ENCODE data around the gene ABHD8. TPM values are rescaled to one million over a fixed set of nuclear protein-coding genes. Genes with fewer than 3 reads are reported as not detected.

Gene ABHD8
- total and polyA plus RNA-seq, 2 of the 13 experiments (the other 11 are each of a cell fraction or from before 2014, with no cell fraction given) = 6.3 to 7.2 TPM

- no peak for TF ChIP-seq THAP9 (CRISPR knock-in tag; IDR thresholded peaks at IDR 0.05; ENCODE audit: borderline replicate concordance)
- no peak for TF ChIP-seq FOXP4 (CRISPR knock-in tag; IDR thresholded peaks at IDR 0.05)
- TF ChIP-seq CREBL2 (CRISPR knock-in tag; IDR thresholded peaks at IDR 0.05; ENCODE audit: borderline replicate concordance) = no peak
- no peak for TF ChIP-seq HDAC1 (CRISPR knock-in tag; IDR thresholded peaks at IDR 0.05)
- no peak for TF ChIP-seq ZNF343 (CRISPR knock-in tag; IDR thresholded peaks at IDR 0.05)
- peak; percentile 43; the same call in 1 of the 2 replicates for TF ChIP-seq IRF2 (CRISPR knock-in tag; IDR thresholded peaks at IDR 0.05)
- TF ChIP-seq ZBTB7B (CRISPR knock-in tag; IDR thresholded peaks at IDR 0.05) = 0 out of 2 replicates have a peak, but pooled peaks have one; percentile 22
- TF ChIP-seq NFE2 (CRISPR knock-in tag; IDR thresholded peaks at IDR 0.05) = no peak
- TF ChIP-seq NR2F2 (IDR thresholded peaks at IDR 0.05; ENCODE audit: borderline replicate concordance, low read depth) = no peak
- 0 out of 2 replicates have a peak, but pooled peaks have one; percentile 34 for TF ChIP-seq ZNF710 (CRISPR knock-in tag; IDR thresholded peaks at IDR 0.05; ENCODE audit: borderline replicate concordance)
- no peak; the same call in 1 of the 2 replicates for TF ChIP-seq ZNF430 (CRISPR knock-in tag; IDR thresholded peaks at IDR 0.05)
- TF ChIP-seq ZFP91 (CRISPR knock-in tag; IDR thresholded peaks at IDR 0.05; ENCODE audit: borderline replicate concordance) = peak; percentile 43; the same call in 1 of the 2 replicates
- no peak for TF ChIP-seq SNRNP70 (IDR thresholded peaks at IDR 0.05; ENCODE audit: low read depth, low read length)
- peak; percentile 44; the same call in 1 of the 2 replicates for TF ChIP-seq HOXA3 (CRISPR knock-in tag; IDR thresholded peaks at IDR 0.05)
- TF ChIP-seq NFIB (CRISPR knock-in tag; IDR thresholded peaks at IDR 0.05; ENCODE audit: borderline replicate concordance) = no peak
- no peak for TF ChIP-seq KDM4B (CRISPR knock-in tag; IDR thresholded peaks at IDR 0.05)
- peak; percentile 53; the same call in 1 of the 2 replicates for TF ChIP-seq ZNF691 (CRISPR knock-in tag; IDR thresholded peaks at IDR 0.05; ENCODE audit: borderline replicate concordance, low read depth)
- TF ChIP-seq ZNF513 (CRISPR knock-in tag; conservative IDR thresholded peaks at IDR 0.05) = no peak
Observed at GRCh38 chr19:17346109-17346671, 43.0 kb upstream of the ABHD8 start (continued).
